ENCODE data around the gene KRT73. TPM values are rescaled to one million over a fixed set of nuclear protein-coding genes. Genes with fewer than 3 reads are reported as not detected.

Gene KRT73
- total and polyA plus RNA-seq, 2 of the 8 experiments (the other 6 are each of a cell fraction or from before 2014, with no cell fraction given): not detected

- Histone ChIP-seq H3K9ac (replicated peaks in 1 of 4; ENCODE audit: extremely low read depth in 1 of 4, low read depth in 3 of 4, low read length in 3 of 4) (no peak overlapping the region), H4K5ac (ENCODE audit: insufficient read length, low read depth, low read length) (no peak overlapping the region), H3K18ac (ENCODE audit: extremely low read depth, low read length) (no peak overlapping the region), H3K36me3 (ENCODE audit: control insufficient read depth in 2 of 4, insufficient read depth in 4 of 4, low read length in 3 of 4) (no peaks in the 10 kb centered on the region), H3K9me3 (ENCODE audit: insufficient read depth in 2 of 2, low read depth in 1 of 2, low read length in 1 of 2) (peaks cover 0 to 6% of the 10 kb centered on the region in 2 experiments; a peak in 1 of 4 replicates), H2BK12ac (ENCODE audit: low read depth, low read length) (no peak overlapping the region), H3K56ac (replicated peaks; ENCODE audit: insufficient read length, low read depth, low read length) (no peak overlapping the region), H2AK5ac (ENCODE audit: low read depth, low read length) (no peak overlapping the region), H2BK20ac (ENCODE audit: low read length) (no peak overlapping the region), H3K23ac (ENCODE audit: insufficient read length) (no peak overlapping the region), H2BK15ac (ENCODE audit: low read length) (no peak overlapping the region), H3K27me3 (replicated peaks in 1 of 4; ENCODE audit: control insufficient read depth in 3 of 4, extremely low read depth in 1 of 4, insufficient read depth in 3 of 4, low read length in 3 of 4) (no peaks in the 10 kb centered on the region), H4K8ac (ENCODE audit: extremely low read depth, insufficient read depth, low read length) (no peak overlapping the region), H3K4me2 (ENCODE audit: insufficient read depth in 1 of 2, low read depth in 2 of 2, low read length in 2 of 2) (no peak overlapping the region), H2BK120ac (replicated peaks; ENCODE audit: low read depth, low read length) (no peak overlapping the region), H3K23me2 (ENCODE audit: low read depth, low read length) (no peaks in the 10 kb centered on the region), H3K14ac (ENCODE audit: insufficient read length) (no peak overlapping the region), H4K91ac (replicated peaks; ENCODE audit: insufficient read length, low read length) (no peak overlapping the region), H3K4me3 (ENCODE audit: extremely low read depth in 1 of 4, insufficient read depth in 2 of 4, low read depth in 3 of 4, low read length in 4 of 4) (no peak overlapping the region), H4K20me1 (replicated peaks in 1 of 2; ENCODE audit: control insufficient read depth in 1 of 2, insufficient read depth in 2 of 2, low read length in 2 of 2) (no peaks in the 10 kb centered on the region), H3K4ac (replicated peaks; ENCODE audit: insufficient read length, low read depth, low read length) (no peak overlapping the region), H2BK5ac (ENCODE audit: low read depth, low read length) (no peak overlapping the region), H3K4me1 (replicated peaks in 1 of 4; ENCODE audit: control insufficient read depth in 3 of 4, insufficient read depth in 4 of 4, low read length in 3 of 4) (no peaks in the 10 kb centered on the region), H3K79me2 (ENCODE audit: control insufficient read depth in 1 of 2, insufficient read depth in 2 of 2, low read length in 2 of 2) (no peaks in the 10 kb centered on the region), H3K27ac (ENCODE audit: low read depth, low read length) (no peak overlapping the region), H2AFZ (ENCODE audit: low read length) (no peak overlapping the region), H3K79me1 (ENCODE audit: low read depth, low read length) (no peaks in the 10 kb centered on the region)
- DNase-seq (ENCODE audit: low read depth in 1 of 2, low spot score in 2 of 2) (no peak), FAIRE-seq (no peak)
- CTCF ChIA-PET (ENCODE audit: partially characterized antibody): interaction anchor here (0.7 to 3.9 kb wide), 6 partner anchors 11 to 293 kb away, joined by 3 to 18 read pairs (median 3); no protein-coding TSS in a partner anchor
- POLR2A ChIA-PET (ENCODE audit: partially characterized antibody): no interaction called here
- 82% methylated on average over 6 of the region's 6 CpGs; no CpG with 5 or more reads in 1 of the 2 experiments for WGBS, 2 experiments (ENCODE audit: extremely low coverage in 1 of 2, insufficient coverage in 1 of 2, insufficient read length in 1 of 2, insufficient replicate concordance in 2 of 2, low coverage in 1 of 2, low lambda C conversion rate in 2 of 2, missing lambda C conversion rate in 1 of 2)
- TF ChIP-seq SP4 (IDR thresholded peaks at IDR 0.05; ENCODE audit: low read length) (no peak), CBX8 (IDR thresholded peaks at IDR 0.05; ENCODE audit: borderline replicate concordance, low read depth, low read length) (no peak), POLR2A (IDR thresholded peaks at IDR 0.05; ENCODE audit: control extremely low read depth in 1 of 2, low read depth in 2 of 2, low read length in 2 of 2) (no peak), CEBPB (IDR thresholded peaks at IDR 0.05; ENCODE audit: low read depth, low read length) (no peak), TEAD4 (IDR thresholded peaks at IDR 0.05; ENCODE audit: low read depth, low read length) (no peak), SAP30 (IDR thresholded peaks at IDR 0.05; ENCODE audit: insufficient read depth, insufficient replicate concordance, low read length) (no peak), MAX (IDR thresholded peaks at IDR 0.05) (no peak), KDM1A (IDR thresholded peaks at IDR 0.05; ENCODE audit: borderline replicate concordance, low read length) (no peak), CHD2 (IDR thresholded peaks at IDR 0.05; ENCODE audit: low read length) (no peak), BACH1 (IDR thresholded peaks at IDR 0.05; ENCODE audit: low read length) (no peak)
Observed at GRCh38 chr12:52655251-52655650, 36.9 kb upstream of the KRT73 start.

Data from H1 (cell line).